ENCODE measurements around the gene TCFL5.

The TCFL5 gene

DNA sequence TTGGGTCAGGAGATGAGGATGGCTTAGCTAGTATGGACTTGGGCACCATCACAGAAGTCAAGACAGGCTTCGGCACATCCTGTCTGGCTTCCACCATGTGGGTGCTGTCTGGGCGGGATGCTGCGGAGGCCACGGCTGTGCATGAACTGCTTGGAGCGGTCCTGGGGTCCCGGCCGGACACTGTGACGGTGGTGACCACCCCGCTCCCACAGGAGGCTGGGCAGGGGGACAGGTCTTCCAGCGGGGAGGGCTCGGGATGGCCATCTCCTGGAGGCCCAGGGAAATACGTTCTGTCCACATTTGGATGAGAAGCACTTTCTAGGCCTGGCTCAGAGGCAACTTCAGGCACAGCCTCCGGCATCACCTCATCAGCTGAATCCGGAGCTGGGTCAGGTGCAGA, 32.1 kb upstream of the TCFL5 start:
- H3K27ac ChIP-seq (ENCODE audit: low read depth, low read length) = no peak overlapping the region
- no peaks in the 10 kb centered on the region for H3K9me3 ChIP-seq (ENCODE audit: insufficient read depth, low read depth, low read length)
- peaks cover 82% of the 10 kb centered on the region for H3K36me3 ChIP-seq (ENCODE audit: insufficient read depth, low read length)
- H3K4me1 ChIP-seq (ENCODE audit: insufficient read depth, low read length) = 0 out of 2 replicates have a peak, but pooled peaks cover 3% of the 10 kb centered on the region
- H3K27me3 ChIP-seq (ENCODE audit: insufficient read depth, low read length) = no peaks in the 10 kb centered on the region
- 95% methylated on average over 14 of the region's 14 CpGs for WGBS
- no peak overlapping the region for H3K9ac ChIP-seq (ENCODE audit: low read depth, low read length)
- H3K4me3 ChIP-seq (ENCODE audit: low read length) = no peak overlapping the region

DNA sequence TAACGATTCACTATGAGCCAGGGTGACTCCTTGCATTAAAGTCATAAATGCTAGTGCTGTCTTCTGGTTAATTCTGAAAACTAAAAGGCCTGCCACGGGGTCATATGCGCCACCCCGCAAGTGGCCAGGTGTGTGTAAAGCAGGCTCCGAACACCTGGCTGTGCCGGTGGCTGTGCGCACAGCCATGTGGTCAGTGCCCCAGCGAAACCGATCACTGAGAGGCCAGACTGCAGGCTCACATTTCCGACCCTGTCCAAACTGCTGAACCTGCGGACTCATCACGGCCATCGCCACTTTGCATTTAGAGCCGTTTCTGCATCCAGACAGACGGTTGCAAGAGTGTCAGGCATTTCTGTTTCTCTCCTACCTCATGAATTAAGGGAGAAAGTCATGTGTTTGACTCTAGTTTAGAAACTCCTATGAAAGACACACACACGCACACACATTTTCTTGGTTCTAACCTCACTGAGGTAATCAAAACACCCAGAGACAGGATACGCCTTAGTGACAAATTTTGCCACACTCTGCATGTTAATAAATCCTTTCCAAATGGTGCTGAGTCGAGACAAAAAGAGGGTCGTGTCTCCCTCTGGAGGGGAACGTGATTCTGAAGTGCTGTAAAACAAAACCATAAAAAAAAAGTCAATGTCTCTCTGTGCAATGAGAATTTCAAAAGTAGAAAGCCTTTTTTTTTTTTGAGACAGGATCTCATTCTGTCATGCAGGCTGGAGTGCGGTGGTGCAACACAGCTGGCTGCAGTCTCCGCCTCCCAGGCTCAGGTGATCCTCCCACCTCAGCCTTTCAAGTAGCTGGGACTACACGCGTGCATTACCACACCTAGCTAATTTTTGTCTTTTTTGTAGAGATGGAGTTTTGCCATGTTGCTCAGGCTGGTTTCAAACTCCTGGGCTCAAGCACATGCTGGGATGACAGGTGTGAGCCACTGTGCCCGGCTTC, 31.0 kb upstream of the TCFL5 start:
- no peak overlapping the region for H3K9ac ChIP-seq (ENCODE audit: low read depth, low read length)
- no peaks in the 10 kb centered on the region for H3K9me3 ChIP-seq (ENCODE audit: insufficient read depth, low read depth, low read length)
- H3K27me3 ChIP-seq (ENCODE audit: insufficient read depth, low read length) = no peaks in the 10 kb centered on the region
- 95% methylated on average over 25 of the region's 25 CpGs for WGBS
- no peak overlapping the region for H3K4me3 ChIP-seq (ENCODE audit: low read length)
- no peak overlapping the region for H3K27ac ChIP-seq (ENCODE audit: low read depth, low read length)
- H3K4me1 ChIP-seq (ENCODE audit: insufficient read depth, low read length) = no peaks in the 10 kb centered on the region
- H3K36me3 ChIP-seq (ENCODE audit: insufficient read depth, low read length) = peaks cover 92% of the 10 kb centered on the region

DNA sequence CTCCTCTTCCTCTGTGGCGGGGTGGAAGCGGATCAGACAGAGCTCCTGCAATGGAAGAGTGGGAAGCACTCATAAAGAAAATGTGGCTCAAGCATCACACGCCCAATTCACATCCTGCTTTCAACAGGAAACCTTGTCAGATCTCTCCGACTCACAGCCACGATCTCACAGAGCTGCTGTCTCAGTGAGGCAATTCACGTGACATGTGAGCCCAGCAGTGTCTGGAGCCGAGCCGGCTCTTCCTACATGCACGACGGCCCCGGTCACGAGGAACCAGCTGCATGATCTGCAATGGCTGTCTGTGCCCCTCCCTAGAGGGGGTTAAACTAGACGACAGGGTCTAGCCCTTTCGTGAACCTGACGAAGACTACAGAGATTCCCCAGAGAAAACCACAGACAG, 29.5 kb upstream of the TCFL5 start:
- Histone ChIP-seq H3K4me3 (ENCODE audit: low read length) (no peak overlapping the region), H3K27me3 (ENCODE audit: insufficient read depth, low read length) (no peaks in the 10 kb centered on the region), H3K9me3 (ENCODE audit: insufficient read depth, low read depth, low read length) (no peaks in the 10 kb centered on the region), H3K4me1 (ENCODE audit: insufficient read depth, low read length) (no peaks in the 10 kb centered on the region), H3K27ac (ENCODE audit: low read depth, low read length) (no peak overlapping the region), H3K36me3 (ENCODE audit: insufficient read depth, low read length) (peaks cover 100% of the 10 kb centered on the region), H3K9ac (ENCODE audit: low read depth, low read length) (no peak overlapping the region)
- WGBS = 96% methylated on average over 15 of the region's 15 CpGs

DNA sequence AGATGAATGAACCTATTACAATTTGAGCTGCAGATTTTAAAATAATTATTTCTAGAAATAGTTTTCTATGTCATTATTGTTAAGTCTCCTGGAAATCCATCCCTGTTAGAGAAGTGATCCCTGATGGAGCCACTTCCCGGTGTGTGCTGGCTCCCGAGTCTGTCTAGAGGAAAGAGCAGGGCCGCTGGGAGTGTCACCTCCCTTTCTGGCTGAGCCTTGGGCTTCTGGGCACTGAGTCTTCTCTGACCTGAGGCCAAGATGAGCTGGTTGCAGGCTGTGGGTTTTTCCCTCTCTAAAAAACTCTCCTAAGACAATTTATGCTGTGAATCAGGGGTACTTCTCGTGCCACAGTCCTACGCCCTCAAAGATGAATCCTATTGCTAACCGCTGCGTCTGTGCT, 28.8 kb upstream of the TCFL5 start:
- H3K36me3 ChIP-seq (ENCODE audit: insufficient read depth, low read length) = peaks cover 93% of the 10 kb centered on the region
- no peak overlapping the region for H3K4me3 ChIP-seq (ENCODE audit: low read length)
- H3K27me3 ChIP-seq (ENCODE audit: insufficient read depth, low read length) = no peaks in the 10 kb centered on the region
- H3K4me1 ChIP-seq (ENCODE audit: insufficient read depth, low read length) = no peaks in the 10 kb centered on the region
- H3K9ac ChIP-seq (ENCODE audit: low read depth, low read length) = no peak overlapping the region
- 97% methylated on average over 7 of the region's 7 CpGs for WGBS
- no peaks in the 10 kb centered on the region for H3K9me3 ChIP-seq (ENCODE audit: insufficient read depth, low read depth, low read length)
- no peak overlapping the region for H3K27ac ChIP-seq (ENCODE audit: low read depth, low read length)

DNA sequence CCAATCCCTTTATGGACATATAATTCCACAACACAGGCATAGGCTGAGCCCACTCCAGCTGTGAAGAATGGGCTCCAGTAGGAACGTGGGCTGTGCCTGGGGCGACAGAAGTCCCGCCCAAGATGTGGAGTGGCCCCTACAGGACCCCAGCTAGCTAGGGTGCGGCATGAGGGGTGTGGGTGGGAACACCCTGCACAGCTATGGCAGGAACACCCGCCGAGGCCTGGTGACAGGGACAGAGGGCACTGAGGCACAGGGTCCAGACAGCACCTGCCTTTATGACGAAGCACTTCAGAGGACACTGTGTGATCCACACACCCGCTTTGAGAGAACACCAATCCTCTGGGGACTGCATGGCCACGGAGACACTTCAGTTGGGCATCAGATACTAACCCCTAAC, 28.2 kb upstream of the TCFL5 start:
- Histone ChIP-seq H3K27ac (ENCODE audit: low read depth, low read length) (no peak overlapping the region), H3K4me3 (ENCODE audit: low read length) (no peak overlapping the region), H3K9me3 (ENCODE audit: insufficient read depth, low read depth, low read length) (no peaks in the 10 kb centered on the region), H3K27me3 (ENCODE audit: insufficient read depth, low read length) (no peaks in the 10 kb centered on the region), H3K4me1 (ENCODE audit: insufficient read depth, low read length) (peaks cover under 1% of the 10 kb centered on the region; the same call in 1 of the 2 replicates), H3K36me3 (ENCODE audit: insufficient read depth, low read length) (peaks cover 87% of the 10 kb centered on the region), H3K9ac (ENCODE audit: low read depth, low read length) (no peak overlapping the region)
- WGBS = 94% methylated on average over 9 of the region's 9 CpGs

DNA sequence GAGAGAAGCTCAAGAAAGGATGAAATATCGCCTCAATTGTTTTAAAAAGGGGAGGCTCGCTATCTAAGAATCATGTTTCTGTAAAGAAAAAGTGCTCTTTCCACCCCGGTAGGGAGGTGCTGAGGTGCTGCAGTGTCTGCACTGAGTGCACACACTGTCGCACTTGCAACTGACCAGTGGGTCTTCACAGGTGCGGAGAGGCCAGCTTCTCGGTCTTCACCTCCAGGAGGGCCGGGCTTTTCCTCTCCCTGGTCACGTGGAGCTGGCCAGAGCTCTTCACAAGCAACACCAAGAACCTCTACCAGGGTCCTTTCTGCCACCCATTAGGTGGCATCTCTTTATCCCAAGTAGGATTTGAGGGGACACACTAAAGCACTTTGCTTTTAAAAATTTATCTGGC, 27.8 kb upstream of the TCFL5 start:
- H3K9me3 ChIP-seq (ENCODE audit: insufficient read depth, low read depth, low read length) = no peaks in the 10 kb centered on the region
- H3K36me3 ChIP-seq (ENCODE audit: insufficient read depth, low read length) = peaks cover 82% of the 10 kb centered on the region
- no peak overlapping the region for H3K27ac ChIP-seq (ENCODE audit: low read depth, low read length)
- H3K27me3 ChIP-seq (ENCODE audit: insufficient read depth, low read length) = no peaks in the 10 kb centered on the region
- peaks cover 4% of the 10 kb centered on the region for H3K4me1 ChIP-seq (ENCODE audit: insufficient read depth, low read length)
- no peak overlapping the region for H3K4me3 ChIP-seq (ENCODE audit: low read length)
- no peak overlapping the region for H3K9ac ChIP-seq (ENCODE audit: low read depth, low read length)
- 96% methylated on average over 8 of the region's 8 CpGs for WGBS

DNA sequence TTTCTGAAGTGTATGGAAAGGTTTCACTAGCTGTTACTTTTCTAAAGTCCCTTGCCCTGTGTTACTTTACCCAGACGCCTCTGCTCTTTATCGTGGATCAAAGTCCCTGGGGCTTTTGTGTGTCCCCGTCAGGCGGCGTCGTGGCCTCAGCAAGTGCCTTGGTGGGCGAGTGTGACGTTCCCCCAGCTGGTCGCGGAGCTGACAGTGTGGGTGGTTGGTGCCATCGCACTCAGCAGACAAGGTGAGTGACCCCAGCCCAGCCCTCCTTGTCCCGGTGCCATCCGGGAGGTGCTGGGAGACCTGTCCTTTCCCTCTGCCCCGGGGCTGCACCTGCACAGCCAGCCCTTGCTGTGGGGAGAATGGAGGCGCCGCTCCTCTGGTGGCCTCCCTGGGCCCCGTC, 27.3 kb upstream of the TCFL5 start:
- Histone ChIP-seq H3K9me3 (ENCODE audit: insufficient read depth, low read depth, low read length) (no peaks in the 10 kb centered on the region), H3K9ac (ENCODE audit: low read depth, low read length) (no peak overlapping the region), H3K27me3 (ENCODE audit: insufficient read depth, low read length) (no peaks in the 10 kb centered on the region), H3K4me3 (ENCODE audit: low read length) (no peak overlapping the region), H3K4me1 (ENCODE audit: insufficient read depth, low read length) (peaks cover 9% of the 10 kb centered on the region), H3K36me3 (ENCODE audit: insufficient read depth, low read length) (peaks cover 77% of the 10 kb centered on the region), H3K27ac (ENCODE audit: low read depth, low read length) (no peak overlapping the region)
- 93% methylated on average over 17 of the region's 17 CpGs for WGBS

DNA sequence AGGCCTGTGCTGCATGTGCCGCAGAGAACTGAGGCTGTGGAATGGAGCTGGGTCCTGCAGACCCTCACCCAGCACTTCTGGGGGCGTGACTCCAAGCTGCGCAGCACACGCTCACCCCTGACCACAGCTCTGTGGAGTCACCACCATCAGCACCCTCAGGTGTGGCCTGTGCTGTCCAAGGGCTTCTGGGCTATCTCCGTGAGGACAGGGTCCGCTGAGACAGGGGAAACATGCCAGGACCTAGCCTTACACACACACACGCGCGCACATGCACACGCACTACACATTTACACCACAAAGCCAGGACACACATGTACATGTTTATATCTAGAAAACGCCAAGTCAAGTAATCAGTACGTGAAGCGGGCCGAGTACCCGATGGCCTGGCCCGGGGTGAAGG, 26.8 kb upstream of the TCFL5 start:
- H3K27me3 ChIP-seq (ENCODE audit: insufficient read depth, low read length) = no peaks in the 10 kb centered on the region
- H3K9ac ChIP-seq (ENCODE audit: low read depth, low read length) = no peak overlapping the region
- WGBS = 95% methylated on average over 16 of the region's 16 CpGs
- no peaks in the 10 kb centered on the region for H3K9me3 ChIP-seq (ENCODE audit: insufficient read depth, low read depth, low read length)
- no peak overlapping the region for H3K27ac ChIP-seq (ENCODE audit: low read depth, low read length)
- peaks cover 72% of the 10 kb centered on the region for H3K36me3 ChIP-seq (ENCODE audit: insufficient read depth, low read length)
- peaks cover 9% of the 10 kb centered on the region for H3K4me1 ChIP-seq (ENCODE audit: insufficient read depth, low read length)
- no peak overlapping the region for H3K4me3 ChIP-seq (ENCODE audit: low read length)

DNA sequence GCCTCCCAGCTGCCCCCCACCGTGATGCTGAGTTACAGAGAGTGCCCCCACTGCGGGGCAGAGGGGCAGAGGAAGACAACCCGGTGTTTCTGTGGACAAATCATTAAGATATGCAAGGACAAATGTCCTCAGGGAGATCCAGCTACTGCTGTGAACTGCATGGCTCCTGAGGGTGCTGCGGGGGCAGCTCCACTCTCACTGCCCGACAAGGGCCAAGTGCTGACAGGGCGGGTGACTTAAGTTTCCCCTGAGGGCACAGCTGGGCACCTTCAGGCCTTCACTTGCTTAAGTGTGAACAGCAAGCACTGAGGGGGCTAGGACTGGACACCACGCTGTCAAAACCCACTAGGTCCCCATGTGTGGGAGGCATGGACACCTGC, 26.2 kb upstream of the TCFL5 start:
- WGBS = 93% methylated on average over 7 of the region's 7 CpGs
- H3K4me1 ChIP-seq (ENCODE audit: insufficient read depth, low read length) = peaks cover 9% of the 10 kb centered on the region
- H3K27ac ChIP-seq (ENCODE audit: low read depth, low read length) = no peak overlapping the region
- H3K9ac ChIP-seq (ENCODE audit: low read depth, low read length) = no peak overlapping the region
- H3K9me3 ChIP-seq (ENCODE audit: insufficient read depth, low read depth, low read length) = no peaks in the 10 kb centered on the region
- H3K4me3 ChIP-seq (ENCODE audit: low read length) = no peak overlapping the region
- no peaks in the 10 kb centered on the region for H3K27me3 ChIP-seq (ENCODE audit: insufficient read depth, low read length)
- peaks cover 67% of the 10 kb centered on the region for H3K36me3 ChIP-seq (ENCODE audit: insufficient read depth, low read length)

DNA sequence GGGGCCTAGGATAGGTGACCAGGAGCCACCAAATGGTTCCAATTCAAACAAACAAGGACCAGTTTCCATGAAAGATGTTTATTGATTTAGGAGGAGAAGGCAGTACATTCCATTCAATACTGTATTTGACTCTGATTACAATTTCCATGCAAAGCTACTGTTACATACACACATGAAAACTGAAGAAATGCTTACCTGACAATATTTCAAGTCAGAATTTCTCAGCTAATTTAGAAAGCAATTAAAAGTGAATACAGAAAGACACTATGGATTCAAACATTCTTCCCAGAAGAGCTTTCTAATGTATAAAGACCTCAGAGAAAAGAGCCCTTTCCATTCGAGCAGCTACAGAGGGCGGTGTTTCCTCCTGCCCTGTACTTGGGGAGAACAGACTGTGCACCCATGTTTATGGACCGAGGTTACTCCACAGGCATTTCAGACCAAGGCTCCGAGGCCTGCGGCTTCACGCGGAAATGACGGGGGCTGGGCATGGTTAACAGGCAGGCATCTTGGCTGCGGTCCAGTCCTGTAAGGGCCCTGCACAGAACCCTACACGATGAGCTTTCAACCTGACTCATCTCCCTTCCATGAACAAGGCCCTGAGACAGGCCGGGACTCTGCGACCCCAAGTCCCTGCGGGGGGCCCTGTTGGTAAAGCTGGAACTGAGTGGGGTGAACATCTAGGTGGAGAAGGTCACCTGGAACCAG, 25.7 kb upstream of the TCFL5 start:
- 93% methylated on average over 13 of the region's 13 CpGs for WGBS
- H3K36me3 ChIP-seq (ENCODE audit: insufficient read depth, low read length) = peaks cover 61% of the 10 kb centered on the region
- H3K9me3 ChIP-seq (ENCODE audit: insufficient read depth, low read depth, low read length) = no peaks in the 10 kb centered on the region
- peaks cover 9% of the 10 kb centered on the region for H3K4me1 ChIP-seq (ENCODE audit: insufficient read depth, low read length)
- no peaks in the 10 kb centered on the region for H3K27me3 ChIP-seq (ENCODE audit: insufficient read depth, low read length)
- no peak overlapping the region for H3K27ac ChIP-seq (ENCODE audit: low read depth, low read length)
- no peak overlapping the region for H3K4me3 ChIP-seq (ENCODE audit: low read length)
- H3K9ac ChIP-seq (ENCODE audit: low read depth, low read length) = no peak overlapping the region

DNA sequence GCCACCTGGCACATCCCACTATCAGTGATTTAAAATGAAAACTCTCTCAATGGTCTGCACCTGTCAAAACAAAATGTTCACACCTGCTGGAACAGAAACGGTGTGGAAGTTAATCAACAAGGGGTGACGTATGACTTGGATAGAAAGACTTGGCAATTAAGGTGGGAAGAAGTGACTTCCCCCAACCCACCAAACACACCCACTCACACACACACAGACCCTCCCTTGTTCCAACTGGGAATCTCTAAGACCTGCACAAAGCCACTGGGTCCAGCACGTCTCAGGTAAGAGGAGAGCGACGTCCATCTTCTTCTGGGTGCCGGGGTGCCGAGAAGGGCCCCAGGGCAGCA, 25.1 kb upstream of the TCFL5 start:
- Histone ChIP-seq H3K9ac (ENCODE audit: low read depth, low read length) (no peak overlapping the region), H3K9me3 (ENCODE audit: insufficient read depth, low read depth, low read length) (no peaks in the 10 kb centered on the region), H3K27ac (ENCODE audit: low read depth, low read length) (no peak overlapping the region), H3K4me3 (ENCODE audit: low read length) (no peak overlapping the region), H3K4me1 (ENCODE audit: insufficient read depth, low read length) (peaks cover 9% of the 10 kb centered on the region), H3K36me3 (ENCODE audit: insufficient read depth, low read length) (peaks cover 57% of the 10 kb centered on the region), H3K27me3 (ENCODE audit: insufficient read depth, low read length) (no peaks in the 10 kb centered on the region)
- 94% methylated on average over 7 of the region's 7 CpGs for WGBS
